Stromal cell of bone marrow (primary cell): Measurements from ENCODE around the gene PPDPF.
A peak's percentile ranks its signal among the peaks of the same experiment; 100 is the strongest.

Source experiments
- DNase-seq: peaks from one replicate; pipeline ENCODE4 v3.0.0-alpha.2; 2012; ENCODE audit warnings: low read depth

Gene PPDPF

GRCh38 chr20:63487781-63488241 is 32.8 kb upstream of the PPDPF start:
- DNase-seq = no peak

- DNase-seq = no peak
These were observed 32.0 kb upstream of the PPDPF start for GRCh38 chr20:63488315-63489251.

GRCh38 chr20:63490416-63490815 is 30.1 kb upstream of the PPDPF start:
- no peak for DNase-seq

- DNase-seq = no peak
These were observed 29.5 kb upstream of the PPDPF start for GRCh38 chr20:63491078-63491477.

- no peak for DNase-seq
These were observed 28.8 kb upstream of the PPDPF start for GRCh38 chr20:63491635-63492230.

- DNase-seq = no peak
These were observed 28.0 kb upstream of the PPDPF start for GRCh38 chr20:63492518-63492917.

- no peak for DNase-seq
These were observed 27.6 kb upstream of the PPDPF start for GRCh38 chr20:63492982-63493381.

GRCh38 chr20:63493563-63494020 is 27.0 kb upstream of the PPDPF start:
- DNase-seq = no peak

GRCh38 chr20:63494084-63494419 is 26.5 kb upstream of the PPDPF start:
- no peak for DNase-seq

GRCh38 chr20:63494420-63495166 is 26.0 kb upstream of the PPDPF start:
- no peak for DNase-seq

- no peak for DNase-seq
These were observed 25.3 kb upstream of the PPDPF start for GRCh38 chr20:63495167-63495720.

GRCh38 chr20:63495741-63496595 is 24.6 kb upstream of the PPDPF start:
- peak; percentile 13 for DNase-seq

- no peak for DNase-seq
These were observed 23.9 kb upstream of the PPDPF start for GRCh38 chr20:63496596-63497120.

GRCh38 chr20:63497138-63497945 is 23.2 kb upstream of the PPDPF start:
- DNase-seq = no peak

GRCh38 chr20:63497946-63498935 is 22.3 kb upstream of the PPDPF start:
- DNase-seq = no peak

- DNase-seq = no peak
These were observed 21.6 kb upstream of the PPDPF start, which contains the start of gene EEF1A2 for GRCh38 chr20:63498960-63499337. EEF1A2 (minus strand) TSS chr20:63499083; CDS start chr20:63497763, 1,320 bp downstream.

- no peak for DNase-seq
These were observed 21.1 kb upstream of the PPDPF start for GRCh38 chr20:63499338-63499969.

GRCh38 chr20:63500151-63500901 is 20.2 kb upstream of the PPDPF start:
- no peak for DNase-seq
